HepG2 (cell line): ENCODE measurements around the gene BPIFA1. TPM values are rescaled to one million over a fixed set of nuclear protein-coding genes. Genes with fewer than 3 reads are reported as not detected.

Experiments used
- AHDC1 ChIP-seq: sonication (generic); formaldehyde crosslinking; IDR thresholded peaks from 2 replicates; pipeline ENCODE4 v1.5.1; 2020; ENCODE audit warnings: mild to moderate bottlenecking, missing genetic modification reagents, borderline replicate concordance
- ARNTL ChIP-seq: sonication (generic); formaldehyde crosslinking; IDR thresholded peaks from 2 replicates; pipeline ENCODE4 v1.4.0; 2020; ENCODE audit warnings: mild to moderate bottlenecking, missing genetic modification reagents
- BORCS8-MEF2B ChIP-seq: sonication (generic); formaldehyde crosslinking; IDR thresholded peaks from 2 replicates; pipeline ENCODE4 v1.8.0; 2022; ENCODE audit warnings: mild to moderate bottlenecking, missing genetic modification reagents
- CBX5 ChIP-seq: sonication (generic); formaldehyde crosslinking; IDR thresholded peaks from 2 replicates; pipeline ENCODE4 v1.4.0; 2020; ENCODE audit warnings: missing genetic modification reagents, borderline replicate concordance
- CREM ChIP-seq, 2 experiments: sonication (generic) in 1 of 2; formaldehyde crosslinking in 1 of 2; IDR thresholded peaks; 2 replicates each; pipeline versions ENCODE4 v1.4.0 to v1.6.1; 2016 to 2020; ENCODE audit warnings: antibody characterized with exemption in 1 of 2, mild to moderate bottlenecking in 1 of 2, missing genetic modification reagents in 1 of 2
- DPF2 ChIP-seq: sonication (generic); formaldehyde crosslinking; IDR thresholded peaks from 2 replicates; pipeline ENCODE4 v1.4.0; 2020; ENCODE audit warnings: mild to moderate bottlenecking, low read depth, missing genetic modification reagents, borderline replicate concordance
- ELF3 ChIP-seq: IDR thresholded peaks from 2 replicates; pipeline ENCODE4 v1.6.1; 2016; ENCODE audit warnings: missing genetic modification reagents, missing compliant biosample characterization
- FOXA3 ChIP-seq: IDR thresholded peaks from 2 replicates; pipeline ENCODE4 v1.6.1; 2016; ENCODE audit warnings: missing genetic modification reagents, missing compliant biosample characterization
- HDAC6 ChIP-seq: fragments of 200-600 bp; sonication (generic); IDR thresholded peaks from 2 replicates; pipeline ENCODE4 v1.7.0; 2017; ENCODE audit warnings: mild to moderate bottlenecking, antibody characterized with exemption, low read length, low read depth
- HNF4G ChIP-seq, 2 experiments: sonication (generic) in 1 of 2; formaldehyde crosslinking in 1 of 2; IDR thresholded peaks; 2 replicates each; pipeline versions ENCODE4 v1.4.0 to v1.6.1; 2011 to 2020; ENCODE audit warnings: borderline replicate concordance in 2 of 2, low read depth in 2 of 2, mild to moderate bottlenecking in 2 of 2, low read length in 1 of 2, missing genetic modification reagents in 1 of 2, moderate library complexity in 1 of 2
- NCOA2 ChIP-seq: sonication (generic); formaldehyde crosslinking; IDR thresholded peaks from 2 replicates; pipeline ENCODE4 v1.8.0; 2022; ENCODE audit warnings: inconsistent platforms
- NR2F6 ChIP-seq, 2 experiments: IDR thresholded peaks; 2 replicates each; pipeline ENCODE4 v1.6.1; 2016; ENCODE audit warnings: antibody characterized with exemption in 1 of 2, mild to moderate bottlenecking in 1 of 2
- PRPF4 ChIP-seq: fragments of 200-400 bp; formaldehyde crosslinking; IDR thresholded peaks from 2 replicates; pipeline ENCODE4 v1.6.1; 2016; ENCODE audit warnings: low read length, low read depth; ENCODE audit not compliant: poor library complexity, severe bottlenecking
- RARA ChIP-seq: IDR thresholded peaks from 2 replicates; pipeline ENCODE4 v1.6.1; 2016; ENCODE audit warnings: missing genetic modification reagents, missing compliant biosample characterization
- RBM22 ChIP-seq: fragments of 200-400 bp; formaldehyde crosslinking; optimal IDR thresholded peaks from 2 replicates; pipeline ENCODE3; 2017; ENCODE audit warnings: mild to moderate bottlenecking, low read length, moderate library complexity
- SALL1 ChIP-seq: sonication (generic); formaldehyde crosslinking; IDR thresholded peaks from 2 replicates; pipeline ENCODE4 v1.8.0; 2022; ENCODE audit warnings: mild to moderate bottlenecking, missing genetic modification reagents
- SETDB1 ChIP-seq: sonication (generic); formaldehyde crosslinking; IDR thresholded peaks from 2 replicates; pipeline ENCODE4 v1.5.1; 2020; ENCODE audit warnings: missing genetic modification reagents, mild to moderate bottlenecking, borderline replicate concordance
- SMAD1 ChIP-seq: sonication (generic); formaldehyde crosslinking; IDR thresholded peaks from 2 replicates; pipeline ENCODE4 v1.4.0; 2020; ENCODE audit warnings: missing genetic modification reagents, low read depth, mild to moderate bottlenecking, borderline replicate concordance
- SNAPC2 ChIP-seq: sonication (generic); formaldehyde crosslinking; IDR thresholded peaks from 2 replicates; pipeline ENCODE4 v1.8.1; 2022; ENCODE audit warnings: mild to moderate bottlenecking, missing genetic modification reagents
- SOX6 ChIP-seq, 2 experiments: fragments of 450-650 bp in 1 of 2; sonication (generic) in 1 of 2; formaldehyde crosslinking in 1 of 2; IDR thresholded peaks; 2 replicates each; pipeline versions ENCODE4 v1.4.0 to v1.6.1; 2017 to 2020; ENCODE audit warnings: antibody characterized with exemption in 1 of 2, mild to moderate bottlenecking in 1 of 2, missing genetic modification reagents in 1 of 2
- ZMYM3 ChIP-seq: sonication (generic); formaldehyde crosslinking; IDR thresholded peaks from 2 replicates; pipeline ENCODE4 v1.5.1; 2020; ENCODE audit warnings: mild to moderate bottlenecking, missing genetic modification reagents
- ZNF468 ChIP-seq: sonication (generic); formaldehyde crosslinking; IDR thresholded peaks from 2 replicates; pipeline ENCODE4 v1.8.0; 2022; ENCODE audit warnings: mild to moderate bottlenecking, moderate library complexity, missing genetic modification reagents
- ZNF547 ChIP-seq: sonication (generic); formaldehyde crosslinking; IDR thresholded peaks from 2 replicates; pipeline ENCODE4 v1.5.1; 2020; ENCODE audit warnings: mild to moderate bottlenecking, missing genetic modification reagents
- ZNF775 ChIP-seq: sonication (generic); formaldehyde crosslinking; IDR thresholded peaks from 2 replicates; pipeline ENCODE4 v1.4.0; 2020; ENCODE audit warnings: missing genetic modification reagents, mild to moderate bottlenecking, moderate library complexity, borderline replicate concordance
- polyA plus RNA-seq, 8 experiments: library from polyadenylated mRNA; depleted of rRNA in 3 of 8; stranded (reverse) in 7 of 8; unstranded in 1 of 8; fragments of >200 nt; fragmentation: Illumina TruSeq in 4 of 8; extraction: Trizol in 4 of 8; gene quantifications; 2 replicates each; pipeline versions ENCODE4 v1.2.1 to v1.2.3, GENCODE V29; 2011 to 2016; ENCODE audit warnings: low read depth in 4 of 8, missing spikeins in 1 of 8, mixed read lengths in 1 of 8; ENCODE audit not compliant: insufficient read depth in 1 of 8
- total RNA-seq, 5 experiments: library from RNA; depleted of rRNA; stranded (reverse); fragments of >200 nt; fragmentation: Illumina TruSeq; extraction: Trizol; gene quantifications; 2 replicates each; pipeline ENCODE4 v1.2.3, GENCODE V29; 2016; ENCODE audit warnings: low read depth in 1 of 5

Gene BPIFA1
- total and polyA plus RNA-seq, 2 of the 13 experiments (the other 11 are each of a cell fraction or from before 2014, with no cell fraction given) = not detected

GRCh38 chr20:33272155-33272873 lies 36.5 kb downstream of the BPIFA1 start (continued):
- TF ChIP-seq HNF4G (IDR thresholded peaks at IDR 0.05; ENCODE audit: borderline replicate concordance, low read depth, low read length) (peak; percentile 51; the same call in 1 of the 2 replicates), HNF4G (CRISPR knock-in tag; IDR thresholded peaks at IDR 0.05; ENCODE audit: borderline replicate concordance, low read depth) (no peak; the same call in 1 of the 2 replicates), CREM (IDR thresholded peaks at IDR 0.05) (peak; percentile 51; the same call in 1 of the 2 replicates), CREM (CRISPR knock-in tag; IDR thresholded peaks at IDR 0.05) (no peak), ZNF775 (CRISPR knock-in tag) (0 out of 2 replicates have a peak, but pooled peaks have one; percentile 31), SALL1 (peak; percentile 41; the same call in 1 of the 2 replicates), ZNF468 (CRISPR knock-in tag) (no peak), SOX6 (IDR thresholded peaks at IDR 0.05) (no peak), SOX6 (CRISPR knock-in tag; IDR thresholded peaks at IDR 0.05) (peak; percentile 58), RARA (CRISPR knock-in tag) (peak; percentile 88), PRPF4 (peak; percentile 82), AHDC1 (CRISPR knock-in tag) (peak; percentile 83), ZMYM3 (peak; percentile 45; the same call in 1 of the 2 replicates), CBX5 (CRISPR knock-in tag) (no peak), SNAPC2 (no peak), DPF2 (peak; percentile 54; the same call in 1 of the 2 replicates), BORCS8-MEF2B (CRISPR knock-in tag) (peak; percentile 52; the same call in 1 of the 2 replicates), RBM22 (no peak), NCOA2 (CRISPR knock-in tag) (peak; percentile 58; the same call in 1 of the 2 replicates), HDAC6 (no peak), NR2F6 (IDR thresholded peaks at IDR 0.05) (peak; percentile 60), NR2F6 (CRISPR knock-in tag; IDR thresholded peaks at IDR 0.05) (peak; percentile 41; the same call in 1 of the 2 replicates), ARNTL (CRISPR knock-in tag) (peak; percentile 47; the same call in 1 of the 2 replicates), ZNF547 (CRISPR knock-in tag) (peak; percentile 32; the same call in 1 of the 2 replicates), SMAD1 (CRISPR knock-in tag) (no peak), ELF3 (CRISPR knock-in tag) (peak; percentile 78), SETDB1 (CRISPR knock-in tag) (no peak), FOXA3 (peak; percentile 74)
